B cell (primary cell): Measurements from ENCODE around the gene CELF2. TPM values are rescaled to one million over a fixed set of nuclear protein-coding genes. Genes with fewer than 3 reads are reported as not detected.

Source experiments
- ATAC-seq: fragments of 200-7000 bp; cut with Tn5 transposase; one replicate; pipeline ENCODE4 v1.10.0; 2021; ENCODE audit warnings: low read depth, mild to moderate bottlenecking, moderate number of reproducible peaks, moderate library complexity
- CTCF ChIA-PET: fragments of 350-600 bp; sonication (Branson Sonifier 250); formaldehyde crosslinking; loops from one replicate; lab custom pipeline; 2021; ENCODE audit warnings: antibody characterized with exemption, inconsistent platforms; lab: Charles Lee
- POLR2A ChIA-PET: fragments of 350-600 bp; sonication (Branson Sonifier 250); formaldehyde crosslinking; loops from one replicate; lab custom pipeline; 2021; ENCODE audit warnings: antibody characterized with exemption; lab: Charles Lee
- DNase-seq: peaks from one replicate; pipeline ENCODE4 v3.0.0; 2013
- H2AFZ ChIP-seq: 2 replicates; pipeline ENCODE4 v1.6.1; 2012; ENCODE audit warnings: mild to moderate bottlenecking, low read depth, low read length; ENCODE audit not compliant: insufficient read depth, poor library complexity, severe bottlenecking
- H3K27ac ChIP-seq, 2 donors: 1 replicate in 1 of 2; 2 replicates in 1 of 2; pipeline ENCODE4 v1.5.1; 2012 to 2013; ENCODE audit warnings: low read length in 2 of 2, mild to moderate bottlenecking in 2 of 2, moderate library complexity in 1 of 2
- H3K27me3 ChIP-seq, 4 experiments: fragments of 200-600 bp in 1 of 4; sonication (generic) in 1 of 4; replicated peaks in 1 of 4; 1 replicate in 2 of 4; 2 replicates in 2 of 4; pipeline versions ENCODE4 v1.6.1 to v1.7.0; 2013 to 2016; ENCODE audit warnings: low read length in 3 of 4, mild to moderate bottlenecking in 2 of 4, mixed read lengths in 1 of 4, moderate library complexity in 1 of 4; ENCODE audit not compliant: insufficient read depth in 4 of 4, control insufficient read depth in 3 of 4; ENCODE audit errors: control extremely low read depth in 1 of 4
- H3K36me3 ChIP-seq, 2 experiments: replicated peaks in 1 of 2; 1 replicate in 1 of 2; 2 replicates in 1 of 2; pipeline versions ENCODE4 v1.6.1 to v1.7.1; 2013; ENCODE audit warnings: low read length in 1 of 2; ENCODE audit not compliant: insufficient read depth in 2 of 2, control insufficient read depth in 1 of 2; ENCODE audit errors: control extremely low read depth in 1 of 2, extremely low read depth in 1 of 2
- H3K4me1 ChIP-seq, 2 donors: fragments of 200-600 bp in 1 of 2; sonication (generic) in 1 of 2; 1 replicate in 1 of 2; 2 replicates in 1 of 2; pipeline versions ENCODE4 v1.5.1 to v1.6.1; 2013 to 2017; ENCODE audit warnings: low read length in 2 of 2; ENCODE audit not compliant: control insufficient read depth in 2 of 2, insufficient read depth in 2 of 2
- H3K4me2 ChIP-seq: replicated peaks from 2 replicates; pipeline ENCODE3; 2012; ENCODE audit warnings: mild to moderate bottlenecking, low read depth, low read length; ENCODE audit not compliant: poor library complexity, severe bottlenecking
- H3K4me3 ChIP-seq, 5 experiments: fragments of 200-600 bp in 1 of 5; sonication (generic) in 1 of 5; 1 replicate in 3 of 5; 2 replicates in 2 of 5; pipeline versions ENCODE4 v1.5.1 to v1.7.0; 2011 to 2016; ENCODE audit warnings: low read length in 4 of 5, mild to moderate bottlenecking in 4 of 5, low read depth in 2 of 5, control low read depth in 1 of 5, moderate library complexity in 1 of 5; ENCODE audit not compliant: insufficient read depth in 1 of 5; ENCODE audit errors: control extremely low read depth in 1 of 5, extremely low read depth in 1 of 5
- H3K79me2 ChIP-seq: fragments of 200-600 bp; sonication (generic); one replicate; pipeline ENCODE4 v1.6.0; 2016; ENCODE audit warnings: low read length; ENCODE audit not compliant: control insufficient read depth, insufficient read depth
- H3K9ac ChIP-seq: fragments of 200-600 bp; sonication (generic); 2 replicates; pipeline ENCODE4 v1.6.1; 2017; ENCODE audit warnings: mild to moderate bottlenecking, low read length, moderate library complexity
- H3K9me3 ChIP-seq, 3 donors: one replicate each; pipeline versions ENCODE4 v1.6.1 to v1.7.1; 2013; ENCODE audit warnings: low read length in 2 of 3; ENCODE audit not compliant: control insufficient read depth in 2 of 3, insufficient read depth in 1 of 3; ENCODE audit errors: control extremely low read depth in 1 of 3
- H4K20me1 ChIP-seq: 2 replicates; pipeline ENCODE4 v1.6.0; 2012; ENCODE audit warnings: mild to moderate bottlenecking, low read length; ENCODE audit not compliant: insufficient read depth, control insufficient read depth, poor library complexity, severe bottlenecking
- H3K27ac Mint-ChIP-seq: one replicate; pipeline ENCODE4 v1.8.0; 2021; ENCODE audit warnings: mixed read lengths
- H3K27me3 Mint-ChIP-seq: one replicate; pipeline ENCODE4 v1.8.0; 2021; ENCODE audit warnings: mixed read lengths
- H3K4me1 Mint-ChIP-seq: one replicate; pipeline ENCODE4 v1.8.0; 2021; ENCODE audit warnings: mixed read lengths
- H3K4me3 Mint-ChIP-seq: one replicate; pipeline ENCODE4 v1.8.0; 2021; ENCODE audit warnings: mixed read lengths
- H3K9me3 Mint-ChIP-seq: one replicate; pipeline ENCODE4 v1.8.0; 2022; ENCODE audit warnings: mixed read lengths; ENCODE audit not compliant: insufficient read depth
- CTCF ChIP-seq: fragments of 200-600 bp; IDR thresholded peaks from one replicate; pipeline ENCODE4 v1.8.0; 2022; ENCODE audit warnings: antibody characterized with exemption, mild to moderate bottlenecking
- EZH2 ChIP-seq: IDR thresholded peaks from 2 replicates; pipeline ENCODE4 v1.6.1; 2012; ENCODE audit warnings: borderline replicate concordance, low read depth, mild to moderate bottlenecking, moderate library complexity, low read length; ENCODE audit not compliant: insufficient read depth, poor library complexity, severe bottlenecking
- WGBS: methylation state at CpG from one replicate; pipeline ENCODE4 v1.1.5; 2013; ENCODE audit warnings: missing lambda C conversion rate; ENCODE audit not compliant: insufficient coverage; 5-methylcytosine and 5-hydroxymethylcytosine counted together
- intact Hi-C: fragments of 100-400 bp; cut with micrococcal nuclease; formaldehyde crosslinking; loops from one replicate; pipeline ENCODE4 v1.10.0; 2022
- polyA plus RNA-seq: library from polyadenylated mRNA; depleted of rRNA; stranded (reverse); fragments of >200 nt; gene quantifications from 2 replicates; pipeline ENCODE4 v1.2.3, GENCODE V29; 2012
- total RNA-seq, 2 donors: library from RNA; stranded (reverse); fragments of 120-200 nt in 1 of 2; gene quantifications; 1 replicate in 1 of 2; 2 replicates in 1 of 2; pipeline versions ENCODE4 v1.2.3 to v1.2.4, GENCODE V29; 2013 to 2022

Gene CELF2
- total and polyA plus RNA-seq, 2 donors (not counting 1 experiment from before 2014, with no cell fraction given) = 59.5 to 112 TPM

GRCh38 chr10:11232222-11232961 is 214.7 kb downstream of the CELF2 start:
- Mint-ChIP-seq H3K27ac (peak overlapping the region; percentile 70), H3K4me1 (peaks cover 86% of the 10 kb centered on the region), H3K9me3 (no peaks in the 10 kb centered on the region), H3K27me3 (no peaks in the 10 kb centered on the region), H3K4me3 (peak overlapping the region; percentile 4)
- H4K20me1 ChIP-seq = peaks cover 94% of the 10 kb centered on the region
- ATAC-seq = no peak
- H3K79me2 ChIP-seq = peaks cover 98% of the 10 kb centered on the region
- H3K27me3 ChIP-seq = no peaks in the 10 kb centered on the region
- H3K9me3 ChIP-seq = no peaks in the 10 kb centered on the region
- peaks cover 4 to 52% of the 10 kb centered on the region in 2 experiments for H3K36me3 ChIP-seq
- ChIA-PET CTCF (interaction anchor here (0.7 to 1.2 kb wide), 3 partner anchors 13 to 84 kb away, joined by 3 to 4 read pairs (median 3); no protein-coding TSS in a partner anchor), POLR2A (interaction anchor here (0.7 kb wide), 1 partner anchor 453 kb away, joined by 7 read pairs; no protein-coding TSS in a partner anchor)
- no peak overlapping the region for H3K4me2 ChIP-seq
- peak overlapping the region in 1 of 2 donors; percentile 14 for H3K27ac ChIP-seq
- H2AFZ ChIP-seq = no peak overlapping the region
- peaks cover 56 to 68% of the 10 kb centered on the region in 2 donors for H3K4me1 ChIP-seq
- no peak for DNase-seq
- intact Hi-C loops = no loop called here
- H3K4me3 ChIP-seq = no peak overlapping the region
- no peak for TF ChIP-seq CTCF
- no peak for TF ChIP-seq EZH2
- H3K9ac ChIP-seq = no peak overlapping the region
- 80% methylated on average over 5 of the region's 8 CpGs for WGBS
